Osteoblast (primary cell): ENCODE data around the gene MTHFD1L. TPM values are rescaled to one million over a fixed set of nuclear protein-coding genes. Genes with fewer than 3 reads are reported as not detected.

Experiments
- DNase-seq: peaks from one replicate; pipeline ENCODE4 v3.0.0; 2011; ENCODE audit warnings: low spot score, mixed read lengths; ENCODE audit not compliant: insufficient read length; ENCODE audit errors: missing footprints
- H2AFZ ChIP-seq: 2 replicates; pipeline ENCODE4 v1.6.0; 2011; ENCODE audit warnings: mild to moderate bottlenecking, low read length
- H3K27ac ChIP-seq: 2 replicates; pipeline ENCODE4 v1.5.1; 2011; ENCODE audit warnings: mild to moderate bottlenecking, low read depth, low read length, moderate library complexity
- H3K27me3 ChIP-seq: 2 replicates; pipeline ENCODE4 v1.6.0; 2012; ENCODE audit warnings: mild to moderate bottlenecking, control low read depth, inconsistent platforms, low read length, moderate library complexity; ENCODE audit not compliant: insufficient read depth
- H3K36me3 ChIP-seq: 2 replicates; pipeline ENCODE4 v1.5.1; 2011; ENCODE audit warnings: mild to moderate bottlenecking, low read length, control low read depth, moderate library complexity; ENCODE audit not compliant: insufficient read depth
- H3K4me1 ChIP-seq: 2 replicates; pipeline ENCODE4 v1.5.1; 2011; ENCODE audit warnings: mild to moderate bottlenecking, low read length, control low read depth, moderate library complexity; ENCODE audit not compliant: insufficient read depth
- H3K4me2 ChIP-seq: 2 replicates; pipeline ENCODE4 v1.6.0; 2011; ENCODE audit warnings: mild to moderate bottlenecking, low read length; ENCODE audit not compliant: insufficient read depth
- H3K4me3 ChIP-seq: fragments of 200-600 bp; sonication (generic); 3 replicates; pipeline ENCODE4 v1.5.1; 2012; ENCODE audit warnings: mild to moderate bottlenecking, low read length, inconsistent platforms; ENCODE audit not compliant: insufficient read depth
- H3K79me2 ChIP-seq: 2 replicates; pipeline ENCODE4 v1.6.0; 2012; ENCODE audit warnings: mild to moderate bottlenecking, low read length, control low read depth, inconsistent platforms; ENCODE audit not compliant: insufficient read depth
- H3K9me3 ChIP-seq: 2 replicates; pipeline ENCODE4 v1.5.1; 2011; ENCODE audit warnings: low read depth, low read length, control low read depth
- H4K20me1 ChIP-seq: 2 replicates; pipeline ENCODE4 v1.6.0; 2012; ENCODE audit warnings: mild to moderate bottlenecking, low read length, control low read depth; ENCODE audit not compliant: insufficient read depth
- CTCF ChIP-seq: IDR thresholded peaks from 2 replicates; pipeline ENCODE4 v1.5.1; 2011; ENCODE audit warnings: mild to moderate bottlenecking, low read depth, low read length, moderate library complexity; ENCODE audit errors: extremely low read depth
- total RNA-seq: library from RNA; depleted of rRNA; stranded (reverse); fragments of >200 nt; gene quantifications from 2 replicates; pipeline ENCODE4 v1.2.3, GENCODE V29; 2012

Gene MTHFD1L
- total RNA-seq, 1 donor: 56.8 TPM

- H3K27ac ChIP-seq: no peak overlapping the region
- TF ChIP-seq CTCF: no peak
- H3K36me3 ChIP-seq: peaks cover 75% of the 10 kb centered on the region
Measured at GRCh38 chr6:150887978-150888563, 22.6 kb downstream of the MTHFD1L start.

GRCh38 chr6:150890346-150890745 lies 24.8 kb downstream of the MTHFD1L start:
- H3K4me2 ChIP-seq: no peak overlapping the region
- no peaks in the 10 kb centered on the region for H4K20me1 ChIP-seq
- H3K36me3 ChIP-seq: peaks cover 63% of the 10 kb centered on the region
- no peak overlapping the region for H3K4me3 ChIP-seq
- no peak overlapping the region for H3K27ac ChIP-seq
- no peak for DNase-seq
- no peak overlapping the region for H2AFZ ChIP-seq
- H3K9me3 ChIP-seq: no peaks in the 10 kb centered on the region
- H3K4me1 ChIP-seq: peaks cover 28% of the 10 kb centered on the region
- H3K79me2 ChIP-seq: peaks cover 13% of the 10 kb centered on the region
- no peak for TF ChIP-seq CTCF
- no peaks in the 10 kb centered on the region for H3K27me3 ChIP-seq

More at GRCh38 chr6:150887978-150888563, 22.6 kb downstream of the MTHFD1L start:
- H3K4me2 ChIP-seq: no peak overlapping the region
- peaks cover 12% of the 10 kb centered on the region for H3K79me2 ChIP-seq
- no peaks in the 10 kb centered on the region for H4K20me1 ChIP-seq
- no peaks in the 10 kb centered on the region for H3K27me3 ChIP-seq
- DNase-seq: no peak
- no peak overlapping the region for H3K4me3 ChIP-seq
- H3K4me1 ChIP-seq: peaks cover 11% of the 10 kb centered on the region
- H3K9me3 ChIP-seq: no peaks in the 10 kb centered on the region
- H2AFZ ChIP-seq: no peak overlapping the region

- Histone ChIP-seq H3K36me3 (peaks cover 55% of the 10 kb centered on the region), H3K9me3 (no peaks in the 10 kb centered on the region), H3K79me2 (peaks cover 13% of the 10 kb centered on the region), H3K27me3 (no peaks in the 10 kb centered on the region), H3K4me2 (no peak overlapping the region), H3K27ac (peak overlapping the region; percentile 20), H4K20me1 (no peaks in the 10 kb centered on the region), H2AFZ (no peak overlapping the region), H3K4me1 (peaks cover 29% of the 10 kb centered on the region), H3K4me3 (no peak overlapping the region)
- DNase-seq: peak; percentile 62
- TF ChIP-seq CTCF: peak; percentile 89
Measured at GRCh38 chr6:150891888-150892485, 26.5 kb downstream of the MTHFD1L start.

GRCh38 chr6:150894191-150894744 lies 28.8 kb downstream of the MTHFD1L start:
- H3K27ac ChIP-seq: peak overlapping the region; percentile 66

More at GRCh38 chr6:150894191-150894744, 28.8 kb downstream of the MTHFD1L start:
- Histone ChIP-seq H3K36me3 (peaks cover 42% of the 10 kb centered on the region), H3K27me3 (no peaks in the 10 kb centered on the region), H3K4me2 (no peak overlapping the region), H3K79me2 (peaks cover 13% of the 10 kb centered on the region), H2AFZ (no peak overlapping the region), H3K4me1 (peaks cover 39% of the 10 kb centered on the region), H3K9me3 (no peaks in the 10 kb centered on the region), H3K4me3 (no peak overlapping the region), H4K20me1 (no peaks in the 10 kb centered on the region)
- DNase-seq: no peak
- TF ChIP-seq CTCF: no peak
